IMR-90 (cell line): ENCODE data around the gene NPIPB2. TPM values are rescaled to one million over a fixed set of nuclear protein-coding genes. Genes with fewer than 3 reads are reported as not detected.

ENCODE experiments used
- ATAC-seq: fragments of 200-7000 bp; cut with Tn5 transposase; 2 replicates; pipeline ENCODE4 v1.9.1; 2020; ENCODE audit warnings: low read depth, mild to moderate bottlenecking, moderate library complexity
- BruUV-seq: library from RNA; stranded (reverse); fragments of 400-500 nt; replicated peaks from 2 replicates; lab custom pipeline; 2021; lab: Mats Ljungman, UMichigan
- CTCF ChIA-PET: fragments of 300-600 bp; formaldehyde crosslinking; extraction: SDS; loops from one replicate; lab custom pipeline; 2021; ENCODE audit warnings: antibody characterized with exemption; lab: Yijun Ruan, JAX
- POLR2A ChIA-PET: fragments of 300-600 bp; sonication (Branson Sonifier 250); formaldehyde crosslinking; loops from one replicate; lab custom pipeline; 2022; ENCODE audit warnings: antibody characterized with exemption; ENCODE audit not compliant: unreplicated experiment; lab: Charles Lee
- DNase-seq: peaks from one replicate; pipeline ENCODE4 v3.0.0; 2013
- H2AFZ ChIP-seq: replicated peaks from 2 replicates; pipeline ENCODE3; 2013; ENCODE audit warnings: low read length, mild to moderate bottlenecking; ENCODE audit not compliant: poor library complexity
- H2AK5ac ChIP-seq: 2 replicates; pipeline ENCODE4 v1.6.1; 2013; ENCODE audit warnings: low read depth, low read length, inconsistent platforms
- H2AK9ac ChIP-seq: replicated peaks from 2 replicates; pipeline ENCODE3; 2013; ENCODE audit warnings: mild to moderate bottlenecking, low read depth, low read length, moderate library complexity; ENCODE audit not compliant: poor library complexity
- H2BK120ac ChIP-seq: 2 replicates; pipeline ENCODE4 v1.6.1; 2013; ENCODE audit warnings: low read depth, low read length, inconsistent platforms
- H2BK15ac ChIP-seq: 3 replicates; pipeline ENCODE4 v1.6.1; 2013; ENCODE audit warnings: low read depth, low read length, inconsistent platforms
- H2BK20ac ChIP-seq: 2 replicates; pipeline ENCODE4 v1.6.1; 2013; ENCODE audit warnings: low read depth, mild to moderate bottlenecking, inconsistent platforms, low read length, moderate library complexity
- H2BK5ac ChIP-seq: 2 replicates; pipeline ENCODE4 v1.6.1; 2013; ENCODE audit warnings: mild to moderate bottlenecking, low read depth, low read length, inconsistent platforms; ENCODE audit not compliant: poor library complexity, severe bottlenecking
- H3K14ac ChIP-seq: replicated peaks from 2 replicates; pipeline ENCODE4 v1.6.1; 2013; ENCODE audit warnings: low read depth, low read length, inconsistent platforms
- H3K18ac ChIP-seq: 2 replicates; pipeline ENCODE4 v1.6.1; 2013; ENCODE audit warnings: low read depth, low read length, control low read depth
- H3K23ac ChIP-seq: 2 replicates; pipeline ENCODE4 v1.6.1; 2013; ENCODE audit warnings: low read depth, low read length, inconsistent platforms
- H3K27ac ChIP-seq: 2 replicates; pipeline ENCODE4 v1.5.1; 2013; ENCODE audit warnings: mild to moderate bottlenecking, control low read depth, low read length; ENCODE audit not compliant: insufficient read depth
- H3K27me3 ChIP-seq: 2 replicates; pipeline ENCODE4 v1.6.1; 2013; ENCODE audit warnings: low read length; ENCODE audit not compliant: control insufficient read depth, insufficient read depth
- H3K36me3 ChIP-seq: 2 replicates; pipeline ENCODE4 v1.6.1; 2013; ENCODE audit warnings: low read length, mixed read lengths; ENCODE audit not compliant: control insufficient read depth, insufficient read depth
- H3K4ac ChIP-seq: 2 replicates; pipeline ENCODE4 v1.6.1; 2013; ENCODE audit warnings: low read depth, low read length, inconsistent platforms
- H3K4me1 ChIP-seq: 2 replicates; pipeline ENCODE4 v1.6.1; 2013; ENCODE audit warnings: low read length, mixed read lengths; ENCODE audit not compliant: control insufficient read depth, insufficient read depth
- H3K4me2 ChIP-seq: 2 replicates; pipeline ENCODE4 v1.6.1; 2013; ENCODE audit warnings: low read depth, mild to moderate bottlenecking, control low read depth, low read length, moderate library complexity
- H3K4me3 ChIP-seq: 2 replicates; pipeline ENCODE4 v1.5.1; 2013; ENCODE audit warnings: low read depth, mild to moderate bottlenecking, control low read depth, low read length, moderate library complexity; ENCODE audit not compliant: insufficient read depth
- H3K56ac ChIP-seq: 2 replicates; pipeline ENCODE4 v1.6.1; 2013; ENCODE audit warnings: low read length, inconsistent platforms; ENCODE audit not compliant: insufficient read depth; ENCODE audit errors: extremely low read depth
- H3K79me1 ChIP-seq, 2 experiments: 2 replicates each; pipeline ENCODE4 v1.6.1; 2013; ENCODE audit warnings: low read length in 2 of 2, inconsistent platforms in 1 of 2, low read depth in 1 of 2
- H3K9ac ChIP-seq: 2 replicates; pipeline ENCODE4 v1.6.1; 2013; ENCODE audit warnings: low read depth, low read length, control low read depth
- H3K9me1 ChIP-seq: 2 replicates; pipeline ENCODE4 v1.6.1; 2013; ENCODE audit warnings: low read length, inconsistent platforms; ENCODE audit not compliant: insufficient read depth
- H3K9me3 ChIP-seq: 2 replicates; pipeline ENCODE4 v1.6.1; 2013; ENCODE audit warnings: low read length; ENCODE audit not compliant: control insufficient read depth, insufficient read depth
- H4K20me1 ChIP-seq: 2 replicates; pipeline ENCODE4 v1.6.1; 2013; ENCODE audit warnings: low read length, inconsistent platforms; ENCODE audit not compliant: insufficient read depth
- H4K5ac ChIP-seq: 2 replicates; pipeline ENCODE4 v1.6.1; 2013; ENCODE audit warnings: mild to moderate bottlenecking, low read depth, low read length, control low read depth
- H4K8ac ChIP-seq, 2 experiments: 2 replicates each; pipeline ENCODE4 v1.6.1; 2013; ENCODE audit warnings: low read depth in 2 of 2, low read length in 2 of 2, control low read depth in 1 of 2, inconsistent platforms in 1 of 2
- H4K91ac ChIP-seq: 2 replicates; pipeline ENCODE4 v1.6.1; 2013; ENCODE audit warnings: low read depth, low read length, inconsistent platforms; ENCODE audit not compliant: insufficient read depth
- BHLHE40 ChIP-seq: fragments of 150-350 bp; IDR thresholded peaks from 2 replicates; pipeline ENCODE4 v1.6.1; 2016; ENCODE audit warnings: mild to moderate bottlenecking, low read depth, low read length
- CHD1 ChIP-seq: IDR thresholded peaks from 2 replicates; pipeline ENCODE4 v1.6.1; 2012; ENCODE audit warnings: low read depth, low read length, improper control_type of control experiment
- MAFK ChIP-seq: IDR thresholded peaks from 2 replicates; pipeline ENCODE4 v1.6.1; 2012; ENCODE audit warnings: low read depth, low read length, improper control_type of control experiment
- MAZ ChIP-seq: IDR thresholded peaks from 2 replicates; pipeline ENCODE4 v1.6.1; 2012; ENCODE audit warnings: low read depth, mild to moderate bottlenecking, low read length, improper control_type of control experiment, moderate library complexity, borderline replicate concordance
- POLR2A ChIP-seq: IDR thresholded peaks from 2 replicates; pipeline ENCODE4 v1.6.1; 2012; ENCODE audit warnings: mild to moderate bottlenecking, low read depth, low read length
- RAD21 ChIP-seq: IDR thresholded peaks from 2 replicates; pipeline ENCODE4 v1.6.1; 2012; ENCODE audit warnings: low read length, improper control_type of control experiment
- RCOR1 ChIP-seq: IDR thresholded peaks from 2 replicates; pipeline ENCODE4 v1.6.1; 2012; ENCODE audit warnings: mild to moderate bottlenecking, low read length, improper control_type of control experiment; ENCODE audit not compliant: insufficient replicate concordance
- RFX5 ChIP-seq: IDR thresholded peaks from 2 replicates; pipeline ENCODE4 v1.8.0; 2012; ENCODE audit warnings: low read depth, mild to moderate bottlenecking, low read length, moderate library complexity
- WGBS, 2 experiments: methylation state at CpG; one replicate each; pipeline versions ENCODE4 v1.1.5 to v1.1.7; 2013; ENCODE audit warnings: missing lambda C conversion rate in 2 of 2; ENCODE audit not compliant: insufficient read length in 1 of 2; ENCODE audit errors: extremely low coverage in 2 of 2; 5-methylcytosine and 5-hydroxymethylcytosine counted together
- dilution Hi-C: fragments of 300-500 bp; cut with HindIII; formaldehyde crosslinking; loops from one replicate; pipeline ENCODE4 v1.14.3; 2018; ENCODE audit warnings: low sequenced_read_pairs; ENCODE audit not compliant: unreplicated experiment
- in situ Hi-C: fragments of 300-500 bp; cut with MboI; formaldehyde crosslinking; loops from 3 replicates; pipeline ENCODE4 v1.14.3; 2019; ENCODE audit warnings: low sequenced_read_pairs, inconsistent platforms, mixed read lengths
- intact Hi-C: fragments of 100-400 bp; cut with micrococcal nuclease; formaldehyde crosslinking; loops from 2 replicates; pipeline ENCODE4 v1.10.0; 2022
- polyA plus RNA-seq, 3 experiments: library from polyadenylated mRNA; depleted of rRNA; stranded (reverse); fragments of >200 nt; gene quantifications; 2 replicates each; pipeline ENCODE4 v1.2.3, GENCODE V29; 2012; ENCODE audit warnings: low replicate concordance in 1 of 3
- total RNA-seq: library from RNA; depleted of rRNA; stranded (reverse); fragments of >200 nt; gene quantifications from 2 replicates; pipeline ENCODE4 v1.2.3, GENCODE V29; 2012
- TF ChIP-seq, protein P1 (sequence below): conservative IDR thresholded peaks from 2 replicates; pipeline ENCODE4 v1.5.1; 2012; ENCODE audit warnings: mild to moderate bottlenecking, low read depth, low read length, improper control_type of control experiment

Gene NPIPB2
- total and polyA plus RNA-seq, 2 of the 4 experiments (the other 2 are of a cell fraction), result 2.2 to 7.7 TPM

DNA sequence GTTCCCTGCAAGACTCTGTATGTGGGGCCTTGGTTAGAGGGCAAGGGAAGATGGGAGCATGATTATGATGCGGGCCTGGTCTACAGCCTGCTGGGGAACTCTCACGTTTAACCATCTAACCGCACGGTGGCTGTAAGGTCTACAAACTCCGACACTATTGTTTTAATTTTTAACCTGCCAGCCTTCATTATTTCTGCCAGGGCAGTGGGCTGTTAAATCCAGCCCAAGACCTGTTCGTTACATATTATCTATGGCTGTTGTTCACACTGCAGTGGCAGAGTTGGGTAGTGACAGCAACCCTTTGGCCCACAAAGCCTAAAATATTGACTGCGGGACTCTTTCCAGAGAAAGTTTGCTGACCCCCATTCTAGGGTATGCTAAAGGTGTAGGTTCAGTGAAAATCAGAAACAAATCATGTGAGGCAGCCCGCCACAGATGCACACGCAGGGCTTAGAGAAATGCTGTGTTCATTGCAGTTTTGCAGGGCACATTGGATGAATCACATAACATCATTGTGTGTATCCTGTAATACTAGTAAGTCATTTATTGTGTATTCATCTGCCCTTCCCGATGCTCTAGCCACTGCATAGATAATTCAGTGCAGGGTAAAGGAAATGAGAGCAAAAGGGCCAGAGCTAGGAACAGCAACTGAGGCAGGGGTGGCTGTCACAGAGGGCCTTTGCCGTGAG is 49.0 kb upstream of the NPIPB2 start:
- dilution Hi-C loops, result no loop called here
- Histone ChIP-seq H2BK15ac (no peak overlapping the region), H2BK20ac (no peak overlapping the region), H2BK120ac (no peak overlapping the region), H3K4me2 (no peak overlapping the region), H3K36me3 (no peaks in the 10 kb centered on the region), H4K5ac (no peak overlapping the region), H3K14ac (no peak overlapping the region), H3K27me3 (no peaks in the 10 kb centered on the region), H4K8ac (no peak overlapping the region), H2AK9ac (no peak overlapping the region), H3K18ac (no peak overlapping the region), H3K23ac (no peak overlapping the region), H4K20me1 (peaks cover 8% of the 10 kb centered on the region; the same call in 1 of the 2 replicates), H3K56ac (no peak overlapping the region), H4K91ac (no peak overlapping the region), H2AFZ (no peak overlapping the region), H3K27ac (no peak overlapping the region), H2AK5ac (no peak overlapping the region), H3K79me1 (peaks cover 22 to 76% of the 10 kb centered on the region in 2 experiments), H3K4ac (no peak overlapping the region), H3K4me1 (peaks cover 2% of the 10 kb centered on the region; the same call in 1 of the 2 replicates), H3K4me3 (no peak overlapping the region), H2BK5ac (no peak overlapping the region), H3K9me1 (peaks cover 20% of the 10 kb centered on the region), H3K9me3 (no peaks in the 10 kb centered on the region), H3K9ac (no peak overlapping the region)
- CTCF ChIA-PET, result no interaction called here
- POLR2A ChIA-PET, result no interaction called here
- in situ Hi-C loops, result no loop called here
- intact Hi-C loops, result no loop called here
- ATAC-seq (no peak), DNase-seq (no peak)
- TF ChIP-seq BHLHE40 (no peak), MAZ (no peak), RAD21 (no peak), CHD1 (no peak), MAFK (no peak), POLR2A (no peak), RFX5 (no peak), RCOR1 (no peak)
- TF ChIP-seq, protein P1, sequence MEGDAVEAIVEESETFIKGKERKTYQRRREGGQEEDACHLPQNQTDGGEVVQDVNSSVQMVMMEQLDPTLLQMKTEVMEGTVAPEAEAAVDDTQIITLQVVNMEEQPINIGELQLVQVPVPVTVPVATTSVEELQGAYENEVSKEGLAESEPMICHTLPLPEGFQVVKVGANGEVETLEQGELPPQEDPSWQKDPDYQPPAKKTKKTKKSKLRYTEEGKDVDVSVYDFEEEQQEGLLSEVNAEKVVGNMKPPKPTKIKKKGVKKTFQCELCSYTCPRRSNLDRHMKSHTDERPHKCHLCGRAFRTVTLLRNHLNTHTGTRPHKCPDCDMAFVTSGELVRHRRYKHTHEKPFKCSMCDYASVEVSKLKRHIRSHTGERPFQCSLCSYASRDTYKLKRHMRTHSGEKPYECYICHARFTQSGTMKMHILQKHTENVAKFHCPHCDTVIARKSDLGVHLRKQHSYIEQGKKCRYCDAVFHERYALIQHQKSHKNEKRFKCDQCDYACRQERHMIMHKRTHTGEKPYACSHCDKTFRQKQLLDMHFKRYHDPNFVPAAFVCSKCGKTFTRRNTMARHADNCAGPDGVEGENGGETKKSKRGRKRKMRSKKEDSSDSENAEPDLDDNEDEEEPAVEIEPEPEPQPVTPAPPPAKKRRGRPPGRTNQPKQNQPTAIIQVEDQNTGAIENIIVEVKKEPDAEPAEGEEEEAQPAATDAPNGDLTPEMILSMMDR, result no peak
- no TSS peak for BruUV-seq
- WGBS, 2 experiments, result 100% methylated on average over 5 of the region's 11 CpGs; no CpG with 5 or more reads in 1 of the 2 experiments
